Kidney capillary endothelial cell (primary cell): ENCODE results near the gene KCNB1.

ENCODE experiments used
- DNase-seq: peaks from one replicate; pipeline ENCODE4 v3.0.0-alpha.2; 2018; ENCODE audit warnings: low spot score

KCNB1 gene

GRCh38 chr20:49469060-49469459, 13.4 kb downstream of the KCNB1 start:
- no peak for DNase-seq

GRCh38 chr20:49468412-49468811, 14.1 kb downstream of the KCNB1 start:
- DNase-seq = no peak

GRCh38 chr20:49466114-49466912, 16.2 kb downstream of the KCNB1 start:
- no peak for DNase-seq

- no peak for DNase-seq
Observed at GRCh38 chr20:49464556-49464955, 17.9 kb downstream of the KCNB1 start.

- DNase-seq = no peak
Observed at GRCh38 chr20:49462626-49463025, 19.8 kb downstream of the KCNB1 start.

GRCh38 chr20:49461894-49462620, 20.4 kb downstream of the KCNB1 start:
- DNase-seq = no peak

GRCh38 chr20:49460916-49461315, 21.6 kb downstream of the KCNB1 start:
- no peak for DNase-seq

GRCh38 chr20:49460131-49460530, 22.3 kb downstream of the KCNB1 start:
- no peak for DNase-seq

- no peak for DNase-seq
Observed at GRCh38 chr20:49459684-49460083, 22.8 kb downstream of the KCNB1 start.

- DNase-seq = no peak
Observed at GRCh38 chr20:49457444-49457843, 25.0 kb downstream of the KCNB1 start.

- DNase-seq = no peak
Observed at GRCh38 chr20:49456646-49457045, 25.8 kb downstream of the KCNB1 start.

- no peak for DNase-seq
Observed at GRCh38 chr20:49455691-49456090, 26.8 kb downstream of the KCNB1 start.

- DNase-seq = peak; percentile 55
Observed at GRCh38 chr20:49452011-49452482, 30.4 kb downstream of the KCNB1 start.

- DNase-seq = no peak
Observed at GRCh38 chr20:49450281-49450721, 32.2 kb downstream of the KCNB1 start.

GRCh38 chr20:49448917-49449316, 33.6 kb downstream of the KCNB1 start:
- no peak for DNase-seq

GRCh38 chr20:49447946-49448809, 34.3 kb downstream of the KCNB1 start:
- DNase-seq = no peak

GRCh38 chr20:49447364-49447763, 35.1 kb downstream of the KCNB1 start:
- no peak for DNase-seq

GRCh38 chr20:49446808-49447207, 35.7 kb downstream of the KCNB1 start:
- no peak for DNase-seq

- DNase-seq = no peak
Observed at GRCh38 chr20:49446080-49446479, 36.4 kb downstream of the KCNB1 start.

- peak; percentile 7 for DNase-seq
Observed at GRCh38 chr20:49445176-49445575, 37.3 kb downstream of the KCNB1 start.

- no peak for DNase-seq
Observed at GRCh38 chr20:49444553-49444990, 37.9 kb downstream of the KCNB1 start.

- DNase-seq = no peak
Observed at GRCh38 chr20:49437057-49437456, 45.4 kb downstream of the KCNB1 start.
